A549 (cell line): Measurements from ENCODE around the gene SHISA6. TPM values are rescaled to one million over a fixed set of nuclear protein-coding genes. Genes with fewer than 3 reads are reported as not detected.

ENCODE experiments used
- ATAC-seq, 2 experiments: fragments of 200-7000 bp in 1 of 2; fragments of >200 bp in 1 of 2; cut with Nextera tagmentation in 1 of 2; cut with Tn5 transposase in 1 of 2; 3 replicates each; pipeline versions ENCODE4 v1.8.0 to v1.9.1; 2018 to 2020; ENCODE audit warnings: mild to moderate bottlenecking in 1 of 2, moderate library complexity in 1 of 2
- CTCF ChIA-PET: fragments of 300-600 bp; sonication (Branson Sonifier 250); formaldehyde crosslinking; extraction: SDS; loops from one replicate; lab custom pipeline; 2021; ENCODE audit warnings: antibody characterized with exemption, inconsistent platforms; lab: Yijun Ruan, JAX
- POLR2A ChIA-PET: fragments of 350-600 bp; formaldehyde crosslinking; extraction: SDS; loops from one replicate; lab custom pipeline; 2021; ENCODE audit warnings: antibody characterized with exemption, inconsistent platforms; lab: Yijun Ruan, JAX
- DNase-seq, 2 experiments: peaks; one replicate each; pipeline versions ENCODE4 v3.0.0 to v3.0.0-alpha.2; 2011 to 2016; ENCODE audit warnings: low read depth in 1 of 2, low spot score in 1 of 2
- FAIRE-seq: peaks from 2 replicates; lab custom pipeline; 2011; peaks lifted over from hg19 to GRCh38; lab: Jason Lieb, UNC
- H3K27ac ChIP-seq, 2 experiments: fragments of >200 bp; sonication (Bioruptor Twin); formaldehyde crosslinking; 3 replicates each; pipeline ENCODE4 v1.5.1; 2016 to 2017
- H3K4me1 ChIP-seq: fragments of >200 bp; sonication (Bioruptor Twin); formaldehyde crosslinking; 3 replicates; pipeline ENCODE4 v1.6.1; 2016
- H3K4me2 ChIP-seq: fragments of >200 bp; sonication (Bioruptor Twin); formaldehyde crosslinking; 3 replicates; pipeline ENCODE4 v1.6.1; 2016
- H3K4me3 ChIP-seq: fragments of >200 bp; sonication (Bioruptor Twin); formaldehyde crosslinking; 3 replicates; pipeline ENCODE4 v1.5.1; 2016
- H3K9me3 ChIP-seq: fragments of >200 bp; sonication (Bioruptor Twin); formaldehyde crosslinking; 3 replicates; pipeline ENCODE4 v1.6.1; 2016
- BHLHE40 ChIP-seq: IDR thresholded peaks from 2 replicates; pipeline ENCODE4 v1.6.1; 2012; ENCODE audit warnings: low read depth, low read length, inconsistent platforms
- CBX2 ChIP-seq: fragments of 200-600 bp; sonication (generic); IDR thresholded peaks from 2 replicates; pipeline ENCODE4 v1.6.1; 2016; ENCODE audit warnings: low read depth, mild to moderate bottlenecking, borderline replicate concordance
- EHF ChIP-seq: fragments of 250-450 bp; sonication (Bioruptor Pico); IDR thresholded peaks from 2 replicates; pipeline ENCODE4 v1.5.0; 2020; ENCODE audit warnings: mild to moderate bottlenecking
- EHMT2 ChIP-seq: fragments of 200-600 bp; sonication (generic); IDR thresholded peaks from 2 replicates; pipeline ENCODE4 v1.6.1; 2016; ENCODE audit warnings: antibody characterized with exemption, low read depth, mild to moderate bottlenecking, moderate library complexity
- FOSL2 ChIP-seq, 2 experiments: fragments of 450-650 bp in 1 of 2; fragments of >200 bp in 1 of 2; sonication (Bioruptor Twin) in 1 of 2; formaldehyde crosslinking; IDR thresholded peaks; 2 replicates each; pipeline versions ENCODE4 v1.5.0 to v1.6.1; 2016 to 2020; ENCODE audit warnings: mild to moderate bottlenecking in 1 of 2, moderate library complexity in 1 of 2
- HOXB5 ChIP-seq: fragments of 250-450 bp; sonication (Bioruptor Pico); IDR thresholded peaks from 2 replicates; pipeline ENCODE4 v1.5.0; 2020; ENCODE audit warnings: mild to moderate bottlenecking, moderate library complexity
- JUNB ChIP-seq: fragments of >200 bp; sonication (Bioruptor Twin); formaldehyde crosslinking; IDR thresholded peaks from 2 replicates; pipeline ENCODE4 v1.6.1; 2016
- MAFK ChIP-seq: fragments of 450-650 bp; IDR thresholded peaks from 2 replicates; pipeline ENCODE4 v1.6.1; 2014; ENCODE audit not compliant: partially characterized antibody
- MYC ChIP-seq: IDR thresholded peaks from 2 replicates; pipeline ENCODE4 v1.6.1; 2012; ENCODE audit warnings: mild to moderate bottlenecking, inconsistent platforms, low read length, improper control_type of control experiment, borderline replicate concordance
- NFE2L2 ChIP-seq: fragments of 150-350 bp; conservative IDR thresholded peaks from 2 replicates; pipeline ENCODE4 v1.6.1; 2014; ENCODE audit warnings: low read length
- POLR2A ChIP-seq: IDR thresholded peaks from 2 replicates; pipeline ENCODE4 v1.6.1; 2012; ENCODE audit warnings: mild to moderate bottlenecking, low read length
- RCOR1 ChIP-seq: fragments of 150-350 bp; IDR thresholded peaks from 2 replicates; pipeline ENCODE4 v1.6.1; 2014; ENCODE audit warnings: antibody characterized with exemption, low read length, low read depth
- RNF2 ChIP-seq: fragments of 200-600 bp; sonication (generic); IDR thresholded peaks from 2 replicates; pipeline ENCODE4 v1.6.1; 2016; ENCODE audit warnings: low read depth, mild to moderate bottlenecking, antibody characterized with exemption, moderate library complexity, borderline replicate concordance
- SMC3 ChIP-seq: fragments of >200 bp; sonication (Bioruptor Twin); formaldehyde crosslinking; IDR thresholded peaks from 3 replicates; pipeline ENCODE4 v1.6.1; 2018; ENCODE audit warnings: inconsistent platforms
- SREBF2 ChIP-seq: fragments of 450-650 bp; IDR thresholded peaks from 2 replicates; pipeline ENCODE4 v1.6.1; 2014; ENCODE audit warnings: mild to moderate bottlenecking, moderate library complexity
- TP53 ChIP-seq: fragments of 250-450 bp; sonication (Bioruptor Pico); IDR thresholded peaks from 2 replicates; pipeline ENCODE4 v1.5.0; 2021; ENCODE audit warnings: mild to moderate bottlenecking, moderate library complexity
- WGBS: methylation state at CpG from one replicate; pipeline ENCODE4 v1.1.6; 2017; ENCODE audit errors: missing lambda C conversion rate; 5-methylcytosine and 5-hydroxymethylcytosine counted together
- polyA plus RNA-seq, 4 experiments: library from polyadenylated mRNA; depleted of rRNA in 3 of 4; stranded (reverse); fragments of >200 nt; fragmentation: RNase III in 1 of 4; extraction: RNeasy Plus Mini Kit Qiagen cat#74134 plus additional on column Dnase treatment in 1 of 4; gene quantifications; 2 replicates in 3 of 4; 3 replicates in 1 of 4; pipeline ENCODE4 v1.2.3, GENCODE V29; 2011 to 2017
- TF ChIP-seq, protein P1 (sequence below): fragments of 150-350 bp; IDR thresholded peaks from 2 replicates; pipeline ENCODE4 v1.6.1; 2014; ENCODE audit warnings: low read depth, mild to moderate bottlenecking, low read length
- TF ChIP-seq, protein P2 (sequence below): IDR thresholded peaks from 2 replicates; pipeline ENCODE4 v1.6.1; 2012
- TF ChIP-seq, protein P3 (sequence below): fragments of 250-450 bp; sonication (Bioruptor Pico); IDR thresholded peaks from 2 replicates; pipeline ENCODE4 v1.5.0; 2021; ENCODE audit warnings: mild to moderate bottlenecking, moderate library complexity, borderline replicate concordance
- TF ChIP-seq, protein P4 (sequence below): fragments of >200 bp; sonication (Bioruptor Twin); formaldehyde crosslinking; IDR thresholded peaks from 3 replicates; pipeline ENCODE4 v1.5.1; 2016
- TF ChIP-seq, protein P5 (sequence below): IDR thresholded peaks from 2 replicates; pipeline ENCODE4 v1.6.1; 2012; ENCODE audit warnings: low read depth, borderline replicate concordance
- TF ChIP-seq, protein P6 (sequence below): fragments of 450-650 bp; IDR thresholded peaks from 2 replicates; pipeline ENCODE4 v1.6.1; 2014; ENCODE audit warnings: antibody characterized with exemption
- TF ChIP-seq, protein P7 (sequence below): fragments of 250-450 bp; sonication (Bioruptor Pico); IDR thresholded peaks from 2 replicates; pipeline ENCODE4 v1.5.0; 2020; ENCODE audit warnings: low read depth, mild to moderate bottlenecking, moderate library complexity

The SHISA6 gene
- polyA plus RNA-seq, 2 of the 4 experiments (the other 2 are of a cell fraction): not detected

DNA sequence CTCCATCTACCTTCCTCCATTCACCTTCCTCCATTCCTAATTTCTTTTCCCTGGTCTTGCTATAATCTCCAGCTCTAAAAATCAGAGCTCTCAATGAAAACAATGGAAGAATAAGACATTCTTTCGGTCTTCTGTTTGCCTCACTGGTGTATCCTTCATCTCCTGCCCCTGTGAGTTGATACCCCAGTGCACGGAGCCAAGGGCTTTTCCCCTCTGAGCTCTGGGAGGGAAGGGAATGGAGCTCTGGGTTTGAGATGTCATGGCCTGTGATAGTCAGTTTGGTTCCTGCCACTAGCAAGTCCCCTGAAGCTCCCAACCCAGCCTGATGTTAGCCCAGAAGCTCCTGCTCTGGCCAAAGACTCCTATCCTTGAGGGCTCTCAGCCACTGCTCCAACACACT is 320.7 kb downstream of the SHISA6 start:
- H3K4me2 ChIP-seq: no peak overlapping the region
- 2% methylated on average over 2 of the region's 2 CpGs for WGBS
- ChIA-PET POLR2A (no interaction called here), CTCF (interaction anchor here (1.1 to 1.5 kb wide), 2 partner anchors 8 to 46 kb away, joined by 3 to 4 read pairs; no protein-coding TSS in a partner anchor)
- DNase-seq (no peak), FAIRE-seq (no peak), ATAC-seq (no peak)
- H3K27ac ChIP-seq: no peak overlapping the region
- no peak overlapping the region for H3K4me3 ChIP-seq
- H3K9me3 ChIP-seq: no peaks in the 10 kb centered on the region
- no peaks in the 10 kb centered on the region for H3K4me1 ChIP-seq
- TF ChIP-seq CBX2 (no peak), EHF (CRISPR knock-in tag) (no peak), TP53 (CRISPR knock-in tag) (no peak), MYC (no peak), JUNB (no peak), EHMT2 (no peak), FOSL2 (IDR thresholded peaks at IDR 0.05) (no peak), FOSL2 (CRISPR knock-in tag; IDR thresholded peaks at IDR 0.05) (no peak), RCOR1 (no peak)
- TF ChIP-seq, protein P1, sequence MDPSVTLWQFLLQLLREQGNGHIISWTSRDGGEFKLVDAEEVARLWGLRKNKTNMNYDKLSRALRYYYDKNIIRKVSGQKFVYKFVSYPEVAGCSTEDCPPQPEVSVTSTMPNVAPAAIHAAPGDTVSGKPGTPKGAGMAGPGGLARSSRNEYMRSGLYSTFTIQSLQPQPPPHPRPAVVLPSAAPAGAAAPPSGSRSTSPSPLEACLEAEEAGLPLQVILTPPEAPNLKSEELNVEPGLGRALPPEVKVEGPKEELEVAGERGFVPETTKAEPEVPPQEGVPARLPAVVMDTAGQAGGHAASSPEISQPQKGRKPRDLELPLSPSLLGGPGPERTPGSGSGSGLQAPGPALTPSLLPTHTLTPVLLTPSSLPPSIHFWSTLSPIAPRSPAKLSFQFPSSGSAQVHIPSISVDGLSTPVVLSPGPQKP: no peak
- TF ChIP-seq, protein P2, sequence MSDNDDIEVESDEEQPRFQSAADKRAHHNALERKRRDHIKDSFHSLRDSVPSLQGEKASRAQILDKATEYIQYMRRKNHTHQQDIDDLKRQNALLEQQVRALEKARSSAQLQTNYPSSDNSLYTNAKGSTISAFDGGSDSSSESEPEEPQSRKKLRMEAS: no peak
- TF ChIP-seq, protein P3, sequence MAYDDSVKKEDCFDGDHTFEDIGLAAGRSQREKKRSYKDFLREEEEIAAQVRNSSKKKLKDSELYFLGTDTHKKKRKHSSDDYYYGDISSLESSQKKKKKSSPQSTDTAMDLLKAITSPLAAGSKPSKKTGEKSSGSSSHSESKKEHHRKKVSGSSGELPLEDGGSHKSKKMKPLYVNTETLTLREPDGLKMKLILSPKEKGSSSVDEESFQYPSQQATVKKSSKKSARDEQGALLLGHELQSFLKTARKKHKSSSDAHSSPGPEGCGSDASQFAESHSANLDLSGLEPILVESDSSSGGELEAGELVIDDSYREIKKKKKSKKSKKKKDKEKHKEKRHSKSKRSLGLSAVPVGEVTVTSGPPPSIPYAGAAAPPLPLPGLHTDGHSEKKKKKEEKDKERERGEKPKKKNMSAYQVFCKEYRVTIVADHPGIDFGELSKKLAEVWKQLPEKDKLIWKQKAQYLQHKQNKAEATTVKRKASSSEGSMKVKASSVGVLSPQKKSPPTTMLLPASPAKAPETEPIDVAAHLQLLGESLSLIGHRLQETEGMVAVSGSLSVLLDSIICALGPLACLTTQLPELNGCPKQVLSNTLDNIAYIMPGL (CRISPR knock-in tag): no peak
- TF ChIP-seq, protein P4, sequence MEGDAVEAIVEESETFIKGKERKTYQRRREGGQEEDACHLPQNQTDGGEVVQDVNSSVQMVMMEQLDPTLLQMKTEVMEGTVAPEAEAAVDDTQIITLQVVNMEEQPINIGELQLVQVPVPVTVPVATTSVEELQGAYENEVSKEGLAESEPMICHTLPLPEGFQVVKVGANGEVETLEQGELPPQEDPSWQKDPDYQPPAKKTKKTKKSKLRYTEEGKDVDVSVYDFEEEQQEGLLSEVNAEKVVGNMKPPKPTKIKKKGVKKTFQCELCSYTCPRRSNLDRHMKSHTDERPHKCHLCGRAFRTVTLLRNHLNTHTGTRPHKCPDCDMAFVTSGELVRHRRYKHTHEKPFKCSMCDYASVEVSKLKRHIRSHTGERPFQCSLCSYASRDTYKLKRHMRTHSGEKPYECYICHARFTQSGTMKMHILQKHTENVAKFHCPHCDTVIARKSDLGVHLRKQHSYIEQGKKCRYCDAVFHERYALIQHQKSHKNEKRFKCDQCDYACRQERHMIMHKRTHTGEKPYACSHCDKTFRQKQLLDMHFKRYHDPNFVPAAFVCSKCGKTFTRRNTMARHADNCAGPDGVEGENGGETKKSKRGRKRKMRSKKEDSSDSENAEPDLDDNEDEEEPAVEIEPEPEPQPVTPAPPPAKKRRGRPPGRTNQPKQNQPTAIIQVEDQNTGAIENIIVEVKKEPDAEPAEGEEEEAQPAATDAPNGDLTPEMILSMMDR: no peak
- TF ChIP-seq, protein P5, sequence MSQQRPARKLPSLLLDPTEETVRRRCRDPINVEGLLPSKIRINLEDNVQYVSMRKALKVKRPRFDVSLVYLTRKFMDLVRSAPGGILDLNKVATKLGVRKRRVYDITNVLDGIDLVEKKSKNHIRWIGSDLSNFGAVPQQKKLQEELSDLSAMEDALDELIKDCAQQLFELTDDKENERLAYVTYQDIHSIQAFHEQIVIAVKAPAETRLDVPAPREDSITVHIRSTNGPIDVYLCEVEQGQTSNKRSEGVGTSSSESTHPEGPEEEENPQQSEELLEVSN: no peak
- TF ChIP-seq, protein P6, sequence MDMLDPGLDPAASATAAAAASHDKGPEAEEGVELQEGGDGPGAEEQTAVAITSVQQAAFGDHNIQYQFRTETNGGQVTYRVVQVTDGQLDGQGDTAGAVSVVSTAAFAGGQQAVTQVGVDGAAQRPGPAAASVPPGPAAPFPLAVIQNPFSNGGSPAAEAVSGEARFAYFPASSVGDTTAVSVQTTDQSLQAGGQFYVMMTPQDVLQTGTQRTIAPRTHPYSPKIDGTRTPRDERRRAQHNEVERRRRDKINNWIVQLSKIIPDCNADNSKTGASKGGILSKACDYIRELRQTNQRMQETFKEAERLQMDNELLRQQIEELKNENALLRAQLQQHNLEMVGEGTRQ: no peak

GRCh38 chr17:11564589-11565380 is 323.8 kb downstream of the SHISA6 start:
- no peak overlapping the region for H3K27ac ChIP-seq
- ChIA-PET POLR2A (no interaction called here), CTCF (no interaction called here)
- no peak overlapping the region for H3K4me2 ChIP-seq
- no peak overlapping the region for H3K4me3 ChIP-seq
- no peak for DNase-seq
- TF ChIP-seq SREBF2: no peak
- TF ChIP-seq, protein P7, sequence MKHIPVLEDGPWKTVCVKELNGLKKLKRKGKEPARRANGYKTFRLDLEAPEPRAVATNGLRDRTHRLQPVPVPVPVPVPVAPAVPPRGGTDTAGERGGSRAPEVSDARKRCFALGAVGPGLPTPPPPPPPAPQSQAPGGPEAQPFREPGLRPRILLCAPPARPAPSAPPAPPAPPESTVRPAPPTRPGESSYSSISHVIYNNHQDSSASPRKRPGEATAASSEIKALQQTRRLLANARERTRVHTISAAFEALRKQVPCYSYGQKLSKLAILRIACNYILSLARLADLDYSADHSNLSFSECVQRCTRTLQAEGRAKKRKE (CRISPR knock-in tag): no peak
- no peak for TF ChIP-seq SMC3
- TF ChIP-seq CBX2: no peak
- TF ChIP-seq NFE2L2: no peak
- TF ChIP-seq, protein P1: no peak
- no peak for TF ChIP-seq MYC
- TF ChIP-seq JUNB: no peak
- no peak for TF ChIP-seq MAFK
- no peak for TF ChIP-seq BHLHE40
- no peak for TF ChIP-seq RNF2
- no peak for TF ChIP-seq POLR2A
- TF ChIP-seq HOXB5 (CRISPR knock-in tag): no peak
- FAIRE-seq: no peak
- 2% methylated on average over 3 of the region's 3 CpGs for WGBS
- no peaks in the 10 kb centered on the region for H3K4me1 ChIP-seq
- no peak for ATAC-seq
- no peaks in the 10 kb centered on the region for H3K9me3 ChIP-seq
